ENCODE results near the gene SASS6.
"Not testable (repeated sequence)": the region's sequence is repeated elsewhere in the genome, so short reads cannot be mapped to it uniquely, and the experiment has no call there.

SASS6 gene

DNA sequence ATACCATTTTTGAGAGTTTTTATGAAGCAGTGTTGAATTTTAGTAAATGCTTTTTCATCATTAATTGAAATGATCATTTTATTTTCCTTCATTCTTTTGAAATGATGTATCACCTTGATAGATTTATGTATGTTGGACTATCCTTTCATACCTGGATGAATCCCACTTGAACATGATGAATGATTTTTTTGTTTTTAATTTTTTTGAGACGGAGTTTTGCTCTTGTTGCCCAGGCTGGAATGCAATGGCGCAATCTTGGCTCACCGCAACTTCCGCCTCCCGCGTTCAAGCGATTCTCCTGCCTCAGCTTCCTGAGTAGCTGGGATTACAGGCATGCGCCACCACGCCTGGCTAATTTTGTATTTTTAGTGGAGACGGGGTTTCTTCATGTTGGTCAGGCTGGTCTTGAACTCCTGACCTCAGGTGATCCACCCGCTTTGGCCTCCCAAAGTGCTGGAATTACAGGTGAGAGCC is 85.5 kb downstream of the SASS6 start:
- not testable (repeated sequence) for DNase-seq (ENCODE audit: low read depth)

DNA sequence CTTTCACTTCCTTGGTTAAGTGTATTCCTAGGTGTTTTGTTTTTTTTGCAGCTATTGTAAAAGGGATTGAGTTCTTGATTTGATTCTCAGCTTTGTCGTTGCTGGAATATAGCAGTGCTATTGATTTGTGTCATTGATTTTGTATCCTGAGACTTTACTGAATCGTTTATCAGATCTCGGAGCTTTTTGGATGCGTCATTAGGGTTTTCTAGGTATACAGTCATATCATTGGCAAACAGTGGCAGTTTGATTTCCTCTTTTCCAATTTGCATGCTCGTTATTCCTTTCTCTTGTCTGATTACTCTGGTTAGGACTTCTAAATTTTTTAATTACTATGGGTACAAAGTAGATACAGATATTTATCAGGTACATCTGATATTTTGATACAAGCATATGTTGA is 87.5 kb downstream of the SASS6 start:
- no peak for DNase-seq (ENCODE audit: low read depth)

GRCh38 chr1:100039591-100039990 is 93.1 kb downstream of the SASS6 start:
- DNase-seq (ENCODE audit: low read depth): no peak

- peak; percentile 53 for DNase-seq (ENCODE audit: low read depth)
Observed at GRCh38 chr1:100038660-100039287, 94.0 kb downstream of the SASS6 start.

GRCh38 chr1:100037927-100038659 is 94.6 kb downstream of the SASS6 start:
- peak; percentile 76 for DNase-seq (ENCODE audit: low read depth)

DNA sequence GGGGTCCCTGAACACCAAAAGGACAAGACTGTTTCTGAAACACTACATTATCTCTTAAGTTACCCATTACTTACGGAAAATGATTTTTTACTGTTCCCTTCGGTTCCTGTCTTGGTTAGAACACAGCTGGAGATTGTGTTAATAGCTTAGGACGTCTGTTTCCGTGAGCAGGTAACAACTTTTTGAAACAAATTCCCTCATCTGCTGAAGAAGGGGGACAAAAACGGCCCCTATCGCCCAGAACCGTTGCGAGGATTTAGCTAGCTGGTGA is 95.1 kb downstream of the SASS6 start:
- no peak for DNase-seq (ENCODE audit: low read depth)

- no peak for DNase-seq (ENCODE audit: low read depth)
Observed at GRCh38 chr1:100036718-100037655, 95.7 kb downstream of the SASS6 start.

DNA sequence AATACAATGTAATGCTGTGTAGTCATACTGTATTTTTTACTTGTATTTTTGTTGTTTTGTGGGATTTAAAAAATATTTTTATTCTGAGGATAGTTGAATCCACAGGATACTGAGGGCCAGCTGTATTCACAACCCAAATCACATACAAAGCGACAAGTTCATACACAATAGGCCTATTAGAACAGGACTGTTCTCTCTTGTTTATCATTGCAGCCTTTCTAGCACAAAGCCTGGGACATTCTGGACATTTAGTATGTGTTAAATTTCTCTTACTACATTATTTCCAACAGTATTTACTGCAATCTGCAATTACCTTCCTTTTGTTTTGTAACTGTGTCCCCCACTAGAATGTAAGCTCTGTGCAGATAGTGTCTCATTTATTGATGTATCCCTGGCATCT is 97.5 kb downstream of the SASS6 start:
- DNase-seq (ENCODE audit: low read depth): no peak

GRCh38 chr1:100034470-100034869 is 98.3 kb downstream of the SASS6 start:
- no peak for DNase-seq (ENCODE audit: low read depth)

All from stimulated activated CD8-positive, alpha-beta memory T cell treated with anti-CD3 and anti-CD28 coated beads, Interleukin-7, amount 100 ng/mL, for 24 hours (primary cell).